Pons (tissue), 1 donor: ENCODE data around the gene ITGAL.
"Not testable (repeated sequence)": the region's sequence is repeated elsewhere in the genome, so short reads cannot be mapped to it uniquely, and the experiment has no call there.

Experiments used
- DNase-seq: peaks from one replicate; pipeline ENCODE4 v3.0.0-alpha.2; 2016; ENCODE audit warnings: low spot score

ITGAL gene

GRCh38 chr16:30472328-30472942 is at the start of gene ITGAL:
Gene ITGAL, plus strand, starts transcription at chr16:30472742. Its CDS starts 96 bp downstream, at chr16:30472838.
- peak; percentile 62 for DNase-seq

- no peak for DNase-seq
Observed at GRCh38 chr16:30428055-30428454, 44.5 kb upstream of the ITGAL start.

- no peak for DNase-seq
Observed at GRCh38 chr16:30429418-30429677, 43.2 kb upstream of the ITGAL start.

GRCh38 chr16:30429678-30430427 is 42.7 kb upstream of the ITGAL start, which contains the start of gene DCTPP1:
Gene DCTPP1, minus strand, starts transcription at chr16:30430030. Its CDS starts 50 bp downstream, at chr16:30429980.
- peak; percentile 99 for DNase-seq

- DNase-seq: no peak
Observed at GRCh38 chr16:30430428-30430970, 42.0 kb upstream of the ITGAL start.

- DNase-seq: no peak
Observed at GRCh38 chr16:30434852-30435251, 37.7 kb upstream of the ITGAL start.

GRCh38 chr16:30437511-30438046 is 35.0 kb upstream of the ITGAL start:
- no peak for DNase-seq

- no peak for DNase-seq
Observed at GRCh38 chr16:30438835-30439234, 33.7 kb upstream of the ITGAL start.

- DNase-seq: no peak
Observed at GRCh38 chr16:30439720-30440348, 32.7 kb upstream of the ITGAL start.

- no peak for DNase-seq
Observed at GRCh38 chr16:30443631-30444030, 28.9 kb upstream of the ITGAL start.

- no peak for DNase-seq
Observed at GRCh38 chr16:30444231-30445148, 28.1 kb upstream of the ITGAL start.

- no peak for DNase-seq
Observed at GRCh38 chr16:30445149-30445407, 27.5 kb upstream of the ITGAL start.

GRCh38 chr16:30445408-30446202 is 26.9 kb upstream of the ITGAL start, which contains the start of gene SEPHS2:
Gene SEPHS2, minus strand, starts transcription at chr16:30445874. Its CDS starts 147 bp downstream, at chr16:30445727.
- DNase-seq: peak; percentile 98

GRCh38 chr16:30446203-30446595 is 26.3 kb upstream of the ITGAL start:
- DNase-seq: no peak

GRCh38 chr16:30447512-30448226 is 24.9 kb upstream of the ITGAL start:
- no peak for DNase-seq

- no peak for DNase-seq
Observed at GRCh38 chr16:30449116-30449435, 23.5 kb upstream of the ITGAL start.

GRCh38 chr16:30452709-30453580 is 19.6 kb upstream of the ITGAL start:
- DNase-seq: not testable (repeated sequence)

- DNase-seq: no peak
Observed at GRCh38 chr16:30456302-30456701, 16.2 kb upstream of the ITGAL start.

- no peak for DNase-seq
Observed at GRCh38 chr16:30457256-30457655, 15.3 kb upstream of the ITGAL start.
